Activated T-cell treated with anti-CD3 and anti-CD28 coated beads, Interleukin-2, amount 50 U/mL, for 48 hours (primary cell): ENCODE measurements around the gene PTGDS.

Source experiments
- DNase-seq, 2 experiments: peaks; one replicate each; pipeline ENCODE4 v3.0.0-alpha.2; 2020

Gene PTGDS

DNA sequence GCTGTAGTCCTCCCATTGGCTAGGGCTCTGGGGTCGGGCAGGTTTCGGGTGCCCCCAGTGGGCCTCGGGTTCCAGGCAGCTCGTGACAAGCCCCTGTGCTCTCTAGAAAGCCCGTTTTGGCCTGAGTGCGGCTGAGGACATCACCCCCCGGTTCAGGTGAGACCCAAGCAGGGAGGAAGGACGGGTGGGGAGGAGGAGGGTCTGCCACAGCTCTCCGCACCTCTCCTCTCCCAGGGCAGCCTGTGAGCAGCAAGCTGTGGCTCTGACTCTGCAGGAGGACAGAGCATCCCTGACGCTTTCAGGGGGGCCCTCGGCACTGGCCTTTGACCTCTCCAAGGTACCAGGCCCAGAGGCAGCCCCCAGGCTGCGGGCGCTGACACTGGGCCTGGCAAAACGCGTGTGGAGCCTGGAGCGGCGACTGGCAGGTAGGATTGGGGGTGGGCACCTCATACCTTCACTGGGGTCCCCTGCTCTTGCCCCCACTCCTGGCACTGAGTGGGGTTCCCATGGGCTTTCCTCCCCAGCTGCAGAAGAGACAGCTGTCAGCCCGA, 15.6 kb downstream of the PTGDS start:
- DNase-seq: no peak

DNA sequence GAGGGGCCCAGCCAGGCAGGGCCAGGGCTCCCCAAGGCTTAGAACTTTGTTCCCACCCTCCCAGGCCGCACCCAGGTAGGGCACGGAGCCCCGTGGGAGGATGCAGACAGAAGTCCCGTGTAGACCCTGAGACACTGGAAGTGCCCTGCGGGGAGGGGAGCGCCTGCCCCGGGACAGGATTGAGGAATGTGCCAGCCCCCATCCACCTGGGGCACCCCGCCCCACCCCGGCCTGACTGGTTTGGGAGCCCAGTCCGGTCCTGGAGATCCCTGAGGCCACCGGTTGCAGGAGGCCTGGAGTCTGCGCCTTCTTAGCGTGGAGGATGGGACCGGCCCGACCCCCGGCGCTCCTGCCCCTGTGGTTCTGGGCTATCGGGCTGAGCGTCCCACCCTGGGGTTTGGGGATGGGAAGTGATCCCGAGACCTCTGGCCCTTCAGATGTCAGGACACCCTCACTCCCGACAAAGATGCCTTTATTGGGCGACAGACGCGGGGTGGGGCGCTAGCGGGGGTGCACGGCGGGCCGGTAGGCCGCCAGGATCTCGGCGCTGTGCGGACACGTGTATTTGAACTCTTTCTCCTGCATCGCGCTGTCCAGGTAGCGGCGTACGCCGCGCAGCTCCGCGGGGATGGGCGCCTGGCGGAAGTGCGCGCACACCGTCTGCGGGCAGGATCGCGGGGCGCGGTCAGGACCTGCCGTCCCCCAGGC, 17.0 kb downstream of the PTGDS start:
- DNase-seq: no peak

DNA sequence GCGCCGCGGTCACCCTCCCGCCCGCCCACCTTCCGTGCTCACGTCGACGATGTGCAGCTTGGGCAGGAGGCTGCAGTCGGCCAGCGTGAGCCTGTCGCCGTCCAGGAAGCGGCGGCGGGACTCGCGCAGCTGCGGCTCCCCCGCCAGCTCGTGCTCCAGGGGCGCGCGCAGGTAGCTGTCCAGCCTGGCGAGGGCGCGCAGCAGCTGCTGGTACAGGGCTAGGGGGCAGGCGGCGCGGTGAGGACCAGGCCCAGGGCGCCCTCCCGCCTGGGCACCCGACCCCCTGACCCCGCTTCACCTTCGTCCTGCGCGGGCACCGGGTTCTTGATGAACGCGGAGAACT, 17.6 kb downstream of the PTGDS start:
- no peak for DNase-seq

DNA sequence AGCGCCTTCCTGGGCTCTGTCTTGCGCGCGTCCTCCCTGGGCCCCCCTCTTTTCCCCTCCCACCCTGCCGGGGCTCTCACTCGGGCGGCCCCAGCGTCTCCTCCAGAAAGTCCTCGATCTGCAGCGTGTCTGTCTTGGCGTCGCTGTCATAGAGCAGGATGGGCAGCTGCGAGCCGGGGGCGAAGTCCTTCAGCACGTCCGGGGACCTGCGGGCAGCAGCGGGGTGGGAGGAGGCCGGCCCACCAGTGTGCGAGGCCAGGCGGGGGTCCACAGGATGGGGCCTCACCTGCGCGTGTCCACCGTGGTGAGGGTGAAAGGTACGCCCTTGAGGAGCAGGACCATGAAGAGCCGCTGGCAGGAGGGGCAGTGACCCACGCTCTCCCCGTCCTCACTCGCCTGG, 18.1 kb downstream of the PTGDS start:
- DNase-seq: no peak

DNA sequence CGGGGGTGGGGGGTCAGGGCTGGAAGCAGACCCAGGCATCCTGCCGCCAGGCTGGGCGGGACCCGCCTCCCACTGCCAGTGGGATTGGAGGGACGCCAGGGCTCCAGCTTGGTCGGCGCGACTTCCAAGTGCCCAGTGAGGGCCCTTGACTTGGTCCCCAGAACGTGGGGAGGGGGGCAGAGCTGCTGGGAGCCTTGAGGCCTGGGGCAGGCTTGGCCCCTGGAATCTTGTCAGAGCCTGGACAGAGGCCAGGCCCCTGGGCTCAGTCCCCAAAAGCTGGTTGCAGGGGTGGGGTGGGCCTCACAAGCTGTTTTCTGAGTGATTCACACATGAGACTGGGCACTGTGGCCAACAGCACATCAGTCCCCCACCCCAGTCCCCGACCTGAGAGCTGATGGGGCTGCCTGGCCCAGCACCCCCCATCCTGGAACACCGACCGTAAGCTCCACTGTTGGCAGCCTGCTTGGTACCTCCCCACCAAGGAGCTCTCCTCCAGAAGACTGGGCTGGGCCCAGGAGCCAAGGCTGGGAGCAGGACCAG, 18.5 kb downstream of the PTGDS start:
- no peak for DNase-seq

DNA sequence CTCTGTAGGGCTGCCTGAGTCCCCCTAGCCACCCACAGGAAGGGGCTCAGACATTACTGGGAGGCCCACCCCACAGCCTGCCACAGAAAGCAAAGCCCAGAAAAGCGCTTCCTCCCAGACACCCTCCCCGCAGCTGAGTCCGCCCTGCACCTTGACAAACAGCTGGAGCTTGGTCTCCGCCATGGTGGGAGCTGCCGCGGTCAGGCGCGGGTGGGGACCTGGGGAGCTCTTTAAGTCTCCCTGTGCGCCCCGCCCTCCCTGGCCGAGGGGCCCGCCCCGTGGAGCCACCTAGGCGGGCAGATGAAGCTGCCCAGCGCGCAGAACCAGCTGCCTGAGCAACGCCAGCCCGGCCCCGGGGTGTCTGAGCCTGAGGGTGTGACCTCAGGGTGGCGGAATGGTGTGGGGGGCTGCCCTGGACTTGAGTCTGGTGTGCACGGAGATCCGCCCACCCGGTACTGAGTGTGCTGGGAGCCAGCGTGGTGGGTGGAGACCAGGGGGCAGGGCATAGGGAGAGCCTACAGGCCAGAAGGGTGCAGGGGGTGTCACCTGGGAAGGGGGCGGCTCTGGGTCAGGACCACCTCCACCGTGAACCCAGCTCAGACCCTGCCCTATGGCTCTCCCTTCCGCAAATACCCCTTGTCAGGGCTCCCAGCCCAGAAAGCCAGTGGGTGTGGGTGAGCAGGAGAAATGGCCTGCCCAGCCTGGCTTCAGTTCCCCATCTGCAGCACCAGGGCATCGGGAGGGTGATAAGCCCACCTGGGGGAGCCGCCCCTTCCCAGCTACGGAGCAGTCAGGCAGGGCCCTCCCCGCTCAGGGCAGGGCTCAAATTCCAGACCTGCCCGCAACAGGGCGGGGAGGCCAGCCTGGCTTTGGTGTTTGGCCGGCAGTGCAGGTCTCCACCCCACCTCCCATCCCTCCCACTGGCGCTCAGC, 19.3 kb downstream of the PTGDS start, which contains the start of gene CLIC3:
TSS of gene CLIC3 (minus strand) at position 208 of the 932 bp plus-strand sequence. CDS start at position 183, 25 bp downstream.
- DNase-seq: peak; percentile 47 to 56

DNA sequence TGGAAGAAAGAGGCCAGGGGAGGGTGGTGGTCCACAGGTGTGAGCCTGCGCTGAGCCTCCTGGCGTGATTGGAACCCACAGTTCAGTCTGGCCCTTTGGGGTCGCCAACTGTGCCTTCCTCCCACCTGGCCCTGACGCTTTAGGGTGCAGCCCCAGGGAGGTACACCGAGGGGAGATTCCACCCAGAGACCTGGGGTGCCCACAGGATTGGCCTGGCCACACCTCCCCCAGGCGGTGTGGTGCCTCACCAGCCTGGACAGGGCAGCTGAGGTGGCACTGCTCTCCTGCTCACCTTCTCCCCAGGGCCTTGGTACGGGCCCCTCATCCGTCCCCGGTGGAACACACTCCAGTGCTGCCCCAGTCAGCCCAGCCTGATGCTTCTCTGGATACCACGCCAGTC, 20.1 kb downstream of the PTGDS start:
- no peak for DNase-seq

DNA sequence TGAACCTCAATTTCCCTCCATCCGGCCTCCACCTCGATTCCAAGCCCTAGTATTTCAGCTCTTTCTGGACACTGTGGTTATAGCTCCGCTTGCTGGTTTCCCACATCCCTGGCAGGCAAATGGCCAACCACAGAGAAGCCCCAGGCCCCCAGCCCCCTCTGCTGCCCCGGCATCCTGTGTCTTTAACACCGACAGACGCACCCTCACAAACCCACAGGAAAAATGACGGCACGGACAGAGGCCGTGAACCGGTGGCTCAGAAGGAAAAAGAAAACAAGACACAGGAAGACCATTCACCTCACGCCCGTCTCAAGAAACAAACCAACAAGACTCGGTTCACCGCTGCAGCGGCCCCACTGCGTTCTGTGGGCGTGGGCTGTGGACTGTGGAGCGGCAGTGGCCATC, 20.5 kb downstream of the PTGDS start:
- DNase-seq: no peak

DNA sequence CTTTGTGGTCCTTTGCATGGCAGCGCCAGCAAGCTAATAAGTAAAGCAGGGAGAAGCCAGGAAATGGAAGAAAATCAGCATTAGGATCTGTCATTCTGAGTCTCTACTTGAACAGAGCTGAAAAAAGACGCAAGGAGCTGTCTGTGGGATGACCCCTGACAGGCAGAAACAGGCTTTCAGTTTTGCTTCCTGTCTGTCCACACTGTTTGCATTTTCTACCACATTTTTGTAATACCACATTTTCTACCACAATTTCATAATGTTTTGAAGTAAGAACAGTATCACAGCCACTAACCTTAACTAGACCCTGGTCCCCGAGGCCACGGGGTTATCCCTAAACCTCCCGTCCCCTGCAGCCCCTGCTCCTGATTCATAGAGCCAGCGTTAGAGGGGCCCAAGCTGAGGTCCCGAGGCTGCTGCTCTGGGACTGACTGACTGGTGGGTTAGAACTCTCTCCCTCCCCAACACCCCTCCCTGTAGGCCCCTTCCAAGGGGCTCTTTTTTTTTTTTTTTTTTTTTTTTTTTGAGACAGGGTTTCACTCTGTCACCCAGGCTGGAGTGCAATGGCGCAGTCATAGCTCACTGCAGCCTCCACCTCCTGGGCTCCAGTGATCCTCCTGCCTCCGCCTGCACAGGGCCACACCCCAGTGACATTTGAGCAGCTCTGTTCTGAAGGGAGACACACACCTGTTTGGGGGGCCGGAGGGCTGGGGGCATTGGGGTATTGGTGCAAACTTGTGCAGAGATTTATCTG, 23.1 kb downstream of the PTGDS start:
- peak; percentile 67 to 69 for DNase-seq

DNA sequence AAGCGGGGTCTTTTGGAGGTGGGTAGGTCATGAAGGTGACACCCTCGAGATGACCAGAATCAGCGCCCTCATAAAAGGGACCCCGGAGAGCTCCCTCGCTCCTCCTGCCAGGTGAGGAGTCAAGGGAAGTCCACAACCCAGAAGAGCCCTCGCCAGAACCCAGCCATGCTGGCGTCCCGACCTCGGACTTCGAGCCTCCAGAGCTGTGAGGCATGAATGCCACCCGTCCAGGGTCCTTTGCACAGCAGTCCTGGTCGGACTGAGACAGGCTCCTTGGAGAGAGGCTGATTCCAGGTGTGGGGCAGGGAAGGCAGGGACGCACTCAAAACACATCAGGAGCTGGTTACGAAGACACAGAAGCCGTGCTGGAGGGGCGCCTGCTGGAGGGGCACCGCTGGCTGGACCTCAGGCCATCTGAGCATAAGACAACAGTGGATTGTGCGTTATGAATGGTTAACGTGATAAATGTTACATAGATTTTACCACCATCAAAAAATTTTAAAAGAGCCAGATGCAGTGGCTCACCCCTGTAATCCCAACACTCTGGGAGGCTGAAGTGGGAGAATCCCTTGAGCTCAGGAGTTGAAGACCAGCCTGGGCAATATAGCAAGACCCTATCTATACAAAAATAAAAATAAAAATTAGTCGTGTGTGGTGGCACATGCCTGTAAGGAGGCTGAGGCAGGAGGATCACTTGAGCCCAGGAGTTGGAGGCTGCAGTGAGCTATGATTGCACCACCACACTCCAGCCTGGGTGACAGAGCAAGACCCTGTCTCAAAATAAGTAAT, 24.7 kb downstream of the PTGDS start:
- no peak for DNase-seq

DNA sequence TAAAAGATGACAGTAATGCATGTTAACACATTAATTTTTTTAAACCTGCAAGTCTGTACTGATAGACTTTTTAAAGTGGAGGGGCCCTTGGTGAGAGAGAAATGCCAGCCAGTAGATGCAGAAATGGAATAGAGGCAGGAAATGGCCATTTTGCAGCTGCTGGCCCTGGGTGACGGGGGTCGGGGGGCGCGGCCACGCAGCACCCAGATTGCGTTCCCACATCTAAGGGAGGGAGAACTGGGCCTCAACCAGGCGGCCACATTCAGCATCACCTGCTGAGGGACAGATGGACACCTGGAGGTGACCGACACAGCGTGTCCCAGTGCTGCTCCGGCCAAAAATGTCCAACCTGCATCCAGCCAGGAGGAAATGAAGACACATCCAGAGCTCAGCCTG, 25.3 kb downstream of the PTGDS start:
- no peak for DNase-seq

DNA sequence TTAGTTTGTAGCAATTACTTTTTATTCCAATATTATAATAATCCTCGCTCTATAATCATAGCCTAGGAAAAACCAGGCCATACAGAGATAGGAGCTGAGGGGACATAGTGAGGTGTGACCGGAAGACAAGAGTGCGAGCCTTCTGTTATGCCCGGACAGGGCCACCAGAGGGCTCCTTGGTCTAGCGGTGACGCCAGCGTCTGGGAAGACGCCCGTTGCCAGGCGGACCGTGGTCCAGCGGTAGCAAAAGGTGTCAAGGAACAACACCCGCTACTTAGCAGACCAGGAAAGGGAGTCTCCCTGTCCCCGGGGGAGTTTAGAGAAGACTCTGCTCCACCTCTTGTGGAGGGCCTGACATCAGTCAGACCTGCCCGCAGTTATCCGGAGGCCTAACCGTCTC, 27.0 kb downstream of the PTGDS start:
- peak in 1 of 2 experiments; percentile 44 for DNase-seq

DNA sequence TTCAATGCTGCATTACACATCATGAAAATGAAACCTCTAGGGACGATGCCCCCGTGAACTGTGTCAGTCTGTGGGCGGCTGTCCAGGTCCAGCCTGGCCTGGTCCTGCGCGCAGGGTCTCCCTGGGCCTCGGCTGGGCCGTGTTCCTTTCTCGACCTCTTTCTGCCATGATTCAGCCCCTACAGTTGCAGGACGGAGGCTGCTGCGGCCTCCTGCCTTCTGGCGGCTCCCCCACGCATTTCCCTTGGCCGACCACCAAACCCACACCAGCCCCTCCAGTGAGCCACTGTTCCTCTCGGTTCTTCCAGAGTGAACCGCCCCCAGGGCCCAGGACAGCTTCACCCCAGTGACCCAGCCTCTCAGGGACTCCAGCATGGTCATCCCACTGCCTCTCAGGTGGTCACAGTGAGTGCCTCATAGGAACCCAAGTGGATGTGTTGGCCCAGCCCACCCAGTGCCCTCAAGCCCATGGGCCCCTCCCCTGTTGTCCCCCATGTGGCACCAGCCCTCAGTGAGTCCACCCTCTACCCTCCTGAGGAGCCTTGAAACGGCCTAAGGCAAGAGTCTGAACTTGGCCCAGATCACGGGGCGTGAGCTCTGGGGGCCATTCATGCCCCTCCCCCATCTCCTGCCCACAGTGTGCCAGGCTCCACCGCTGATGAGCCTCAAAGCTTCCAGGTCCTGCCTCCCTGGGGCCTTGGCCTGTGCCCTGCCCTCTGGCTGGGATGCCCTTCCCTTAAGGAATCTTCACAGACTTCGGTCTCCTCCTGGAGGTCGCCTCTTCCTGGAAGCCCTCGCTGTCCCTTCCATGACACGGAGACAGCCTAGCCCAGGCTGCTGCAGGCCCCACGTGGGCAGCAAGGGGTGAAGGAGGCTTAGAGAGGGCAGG, 29.1 kb downstream of the PTGDS start:
- peak in 1 of 2 experiments; percentile 55 for DNase-seq

DNA sequence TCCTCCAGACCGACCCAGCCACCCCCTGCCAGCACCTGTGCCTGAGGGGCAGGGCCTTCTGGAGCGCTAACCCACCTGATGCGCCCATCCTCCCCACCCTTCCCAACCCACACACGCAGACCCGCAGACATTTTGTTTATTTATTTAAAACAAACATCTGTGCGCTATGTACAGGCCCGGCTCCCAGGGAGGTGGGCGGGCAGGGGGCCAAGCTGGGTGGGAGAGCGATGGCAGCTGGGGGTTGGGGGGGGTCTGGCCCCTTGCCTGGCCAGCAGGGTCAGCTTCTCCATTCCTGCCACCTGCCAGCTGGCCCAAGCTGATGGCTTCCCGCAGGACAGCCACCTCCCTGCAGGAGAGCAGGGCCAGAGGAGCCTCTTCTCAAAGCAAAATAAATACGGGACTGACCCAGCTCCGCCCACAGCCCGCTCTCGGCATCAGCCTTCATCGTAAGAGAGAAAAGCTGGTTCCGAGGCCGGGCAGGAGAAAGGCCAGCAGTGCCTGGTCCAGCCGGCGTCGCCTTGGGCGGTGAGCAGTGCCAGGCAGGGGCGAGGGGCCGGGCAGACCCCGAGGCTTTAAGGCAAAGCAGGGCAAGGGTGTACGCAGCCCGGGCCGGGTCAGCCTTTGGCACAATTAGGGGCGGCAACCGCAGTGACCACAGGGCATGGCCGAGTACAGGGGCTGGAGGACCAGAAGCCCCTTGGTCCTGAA, 30.0 kb downstream of the PTGDS start:
- no peak for DNase-seq

DNA sequence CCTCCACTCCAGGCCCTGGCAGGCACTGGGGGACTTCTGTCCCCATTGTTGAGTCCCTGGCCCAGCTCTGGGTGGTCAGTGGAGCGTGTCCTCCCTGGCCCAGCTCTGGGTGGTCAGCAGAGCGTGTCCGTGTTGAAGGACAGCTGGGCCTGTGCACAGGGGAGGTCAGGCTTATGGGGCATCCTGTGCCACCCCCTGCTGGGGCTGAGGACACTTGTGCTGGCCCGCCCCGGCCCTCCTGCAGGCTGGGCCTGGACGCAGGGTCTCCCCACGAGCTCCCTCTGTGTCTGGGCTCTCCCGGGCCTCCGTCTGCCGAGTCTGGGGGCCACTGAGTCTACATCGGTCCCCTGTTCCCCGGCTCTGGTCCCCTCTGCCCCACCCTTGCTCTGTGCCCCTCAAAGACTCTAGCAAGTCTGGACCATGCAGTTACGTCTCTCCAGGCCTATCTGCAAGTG, 30.5 kb downstream of the PTGDS start:
- no peak for DNase-seq

DNA sequence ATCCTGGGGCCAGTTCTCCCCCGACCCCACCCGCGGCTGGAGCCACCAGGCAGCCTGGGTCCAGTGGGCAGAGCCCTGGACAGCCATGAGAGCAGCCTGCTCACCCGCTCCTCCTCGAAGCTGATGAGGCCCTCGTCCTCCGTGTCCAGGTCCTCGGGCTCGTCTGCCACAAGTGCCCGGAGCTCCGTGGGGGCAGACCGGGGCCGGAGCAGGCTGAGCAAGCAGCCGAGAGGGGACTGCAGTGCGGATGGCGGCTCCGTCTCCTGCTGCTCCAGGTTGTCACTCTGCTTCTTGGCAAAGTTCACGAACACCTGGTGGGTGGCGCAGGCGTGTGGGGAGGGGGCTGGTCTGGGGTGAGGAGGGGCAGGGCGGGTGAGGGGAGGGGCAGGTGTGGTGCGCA, 31.0 kb downstream of the PTGDS start:
- DNase-seq: no peak

DNA sequence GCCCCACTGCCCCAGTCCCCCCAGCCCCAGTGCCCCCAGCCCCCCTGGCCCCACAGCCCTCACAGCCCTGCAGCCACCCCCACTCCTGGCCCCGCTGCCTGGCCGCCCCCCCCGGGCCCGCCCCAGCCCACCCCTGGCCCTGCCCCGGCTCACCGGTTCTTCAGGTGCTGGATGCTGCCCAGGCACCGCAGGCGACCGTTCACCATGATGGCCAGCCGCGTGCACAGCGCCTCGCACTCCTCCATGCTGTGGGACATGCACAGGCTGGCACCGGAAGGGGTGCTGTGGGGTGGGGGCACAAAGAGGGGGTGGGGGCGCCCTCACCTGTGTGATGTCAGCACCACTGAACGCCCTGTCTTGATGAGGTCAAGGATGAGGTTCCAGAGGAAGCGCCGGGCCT, 31.9 kb downstream of the PTGDS start:
- no peak for DNase-seq

DNA sequence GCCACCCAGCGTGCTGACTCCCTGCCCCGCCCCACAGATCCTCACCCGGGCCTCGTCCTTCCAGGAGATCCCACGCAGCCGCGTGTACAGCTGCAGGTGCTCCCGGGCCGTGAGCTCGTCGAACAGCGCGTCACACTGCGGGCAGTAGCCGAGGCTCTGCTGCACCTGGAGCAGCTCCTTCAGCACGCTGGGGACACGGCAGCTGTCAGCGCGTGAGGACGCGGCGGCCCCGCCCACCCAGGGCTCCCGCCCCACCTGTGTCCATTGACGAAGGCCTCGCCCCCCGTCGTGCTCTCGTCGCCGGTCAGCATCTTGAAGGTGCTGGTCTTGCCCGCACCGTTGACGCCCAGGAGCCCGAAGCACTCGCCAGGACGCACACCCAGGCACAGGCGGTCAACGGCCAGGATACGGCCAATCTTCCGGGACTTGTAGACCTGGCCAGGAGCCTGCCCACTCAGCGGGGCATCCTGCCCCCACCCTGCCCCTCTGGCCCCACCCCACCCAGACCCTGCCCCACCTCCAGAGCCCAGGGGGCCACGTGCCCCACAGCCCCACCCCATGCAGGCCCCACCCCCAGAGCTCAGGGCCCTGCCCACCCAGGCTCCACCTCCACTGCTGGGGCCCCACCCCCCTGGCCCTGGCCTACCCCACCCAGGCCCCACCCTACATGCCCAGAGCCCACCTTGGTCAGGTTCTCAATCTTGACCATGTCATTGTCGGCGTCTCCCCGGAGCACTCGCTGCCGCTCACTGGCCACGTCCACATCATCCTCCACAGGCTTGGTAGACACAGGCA, 32.8 kb downstream of the PTGDS start:
- DNase-seq: no peak

DNA sequence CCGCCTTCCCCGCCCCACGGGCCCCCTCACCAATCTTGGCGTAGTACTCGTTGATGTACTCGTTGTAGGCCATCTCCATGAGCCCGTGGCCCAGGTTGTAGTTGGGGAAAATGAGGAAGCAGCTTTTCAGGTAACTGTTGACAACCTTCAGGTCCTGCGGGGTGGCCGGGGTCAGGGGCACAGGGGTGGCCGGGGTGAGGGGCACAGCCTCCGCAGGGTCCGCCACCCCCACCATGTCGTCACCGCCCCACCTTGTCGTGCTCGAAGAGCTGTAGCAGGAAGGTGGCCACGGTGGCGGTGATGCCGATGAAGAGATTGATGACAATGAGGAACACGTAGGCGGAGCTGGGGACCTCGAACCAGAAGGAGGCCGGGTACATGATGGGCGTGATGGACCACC, 33.9 kb downstream of the PTGDS start:
- no peak for DNase-seq
